HG02588 (cell line): ENCODE results near the gene SLC16A11.
"Not testable (repeated sequence)": the region's sequence is repeated elsewhere in the genome, so short reads cannot be mapped to it uniquely, and the experiment has no call there.

ENCODE experiments used
- ATAC-seq: cut with Tn5 transposase; IDR thresholded peaks from one replicate; pipeline ENCODE4 v1.9.1; 2021; ENCODE audit warnings: mild to moderate bottlenecking, moderate library complexity; ENCODE audit not compliant: unreplicated experiment

Gene SLC16A11

DNA sequence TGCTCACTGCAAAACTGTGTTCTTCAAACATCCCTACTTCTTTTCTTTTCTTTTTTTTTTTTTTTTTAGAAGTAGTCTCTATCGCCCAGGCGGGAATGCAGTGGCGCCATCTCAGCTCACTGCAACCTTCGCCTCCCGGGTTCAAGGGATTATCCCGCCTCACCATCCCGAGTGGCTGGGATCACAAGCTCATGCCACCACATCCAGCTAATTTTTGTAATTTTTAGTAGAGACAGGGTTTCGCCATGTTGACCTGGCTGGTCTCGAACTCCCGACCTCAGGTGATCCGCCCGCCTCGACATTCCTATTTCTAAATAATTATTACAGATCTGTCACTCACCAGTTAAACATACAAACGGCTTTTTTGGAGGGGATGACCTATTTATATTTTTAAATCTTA is 32.5 kb downstream of the SLC16A11 start:
- ATAC-seq = no peak

- ATAC-seq = no peak
These were observed 33.4 kb downstream of the SLC16A11 start for GRCh38 chr17:7010523-7010922.

- ATAC-seq = no peak
These were observed 36.7 kb downstream of the SLC16A11 start for GRCh38 chr17:7007143-7007542.

DNA sequence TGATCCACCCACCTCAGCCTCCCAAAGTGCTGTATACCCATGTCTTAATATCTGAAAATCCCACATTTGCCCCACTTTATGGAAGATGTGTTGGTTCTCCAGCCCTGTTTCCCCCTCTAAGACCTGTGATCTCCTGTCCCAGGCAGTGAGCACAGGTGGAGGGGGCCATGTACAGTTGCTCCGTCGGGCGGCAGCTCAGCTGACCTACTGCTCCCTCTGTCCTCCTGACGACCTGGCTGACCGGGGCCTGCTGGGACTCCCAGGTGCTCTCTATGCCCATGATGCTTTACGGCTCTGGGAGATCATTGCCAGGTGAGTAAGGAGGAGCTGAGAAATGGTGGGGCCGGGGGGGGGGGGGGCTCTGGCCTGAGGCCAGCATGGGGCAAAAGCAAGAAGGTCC is 38.2 kb downstream of the SLC16A11 start:
- no peak for ATAC-seq

- ATAC-seq = no peak
These were observed 39.3 kb downstream of the SLC16A11 start for GRCh38 chr17:7004398-7005253.

- no peak for ATAC-seq
These were observed 40.1 kb downstream of the SLC16A11 start for GRCh38 chr17:7003745-7004144.

GRCh38 chr17:7002288-7003047 is 41.4 kb downstream of the SLC16A11 start:
- no peak for ATAC-seq

DNA sequence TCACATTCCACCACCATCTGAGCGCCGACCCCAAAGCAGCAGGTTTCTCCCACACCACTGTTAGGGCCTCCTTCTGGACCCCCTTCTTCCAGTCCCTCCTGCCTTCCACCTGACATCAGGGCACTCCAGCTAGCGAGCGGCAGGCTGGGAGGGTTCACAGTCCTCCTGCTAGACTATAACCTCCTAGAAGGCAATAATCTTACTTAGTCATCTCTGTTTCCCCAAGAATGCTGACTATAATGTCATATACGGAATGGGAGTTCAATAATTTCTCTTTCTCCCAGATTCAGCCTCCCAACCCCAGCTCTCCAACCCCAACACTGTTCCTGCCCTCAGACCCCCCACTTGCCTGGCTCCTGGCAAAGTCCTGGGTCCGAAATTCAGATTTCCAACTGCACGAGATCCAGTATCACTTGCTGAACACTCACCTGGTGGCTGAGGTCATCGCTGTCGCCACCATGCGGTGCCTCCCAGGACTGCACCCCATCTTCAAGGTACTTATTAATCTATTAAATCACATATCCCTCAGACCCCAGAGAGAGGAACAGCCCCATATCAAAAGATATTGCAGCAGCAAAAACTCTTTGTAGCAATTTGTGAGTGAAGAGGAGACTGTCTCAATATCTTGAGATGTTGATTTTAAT is 42.5 kb downstream of the SLC16A11 start:
- no peak for ATAC-seq

GRCh38 chr17:6998855-6999508 is 44.9 kb downstream of the SLC16A11 start:
- no peak for ATAC-seq

- ATAC-seq = no peak
These were observed 46.7 kb downstream of the SLC16A11 start for GRCh38 chr17:6997171-6997570.

GRCh38 chr17:6996256-6997011 is 47.5 kb downstream of the SLC16A11 start:
- no peak for ATAC-seq

GRCh38 chr17:6995500-6996255 is 48.2 kb downstream of the SLC16A11 start, which contains the start of gene ALOX12:
ALOX12 (plus strand) TSS chr17:6996049; CDS start chr17:6996118, 69 bp downstream.
- no peak for ATAC-seq

- no peak for ATAC-seq
These were observed 49.1 kb downstream of the SLC16A11 start for GRCh38 chr17:6994666-6995256.

GRCh38 chr17:6994118-6994598 is 49.7 kb downstream of the SLC16A11 start:
- no peak for ATAC-seq

- not testable (repeated sequence) for ATAC-seq
These were observed 50.3 kb downstream of the SLC16A11 start for GRCh38 chr17:6993613-6994056.
